ENCODE results near the gene NRP1. TPM values are rescaled to one million over a fixed set of nuclear protein-coding genes. Genes with fewer than 3 reads are reported as not detected.

The NRP1 gene
- total RNA-seq, 1 donor, result 197 TPM

DNA sequence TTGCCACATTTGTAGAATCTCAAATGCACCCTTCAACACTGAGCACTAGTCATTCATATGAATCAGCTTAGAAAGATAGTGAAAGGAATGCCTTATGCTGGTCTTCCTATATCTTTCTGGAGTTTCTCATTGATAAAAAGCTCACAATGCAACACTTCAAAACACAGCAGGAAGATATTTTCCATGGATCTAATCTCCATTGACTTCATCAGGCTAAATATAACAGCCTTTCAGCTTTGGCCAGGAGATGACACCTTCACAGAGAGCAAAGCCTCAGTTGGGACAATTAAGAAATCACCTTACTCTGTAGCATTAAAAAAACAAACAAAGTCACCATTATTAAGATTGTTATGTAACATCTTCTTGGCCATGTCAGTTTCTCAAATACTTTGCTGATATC is 6.7 kb downstream of the NRP1 start:
- peak; percentile 33 for DNase-seq (ENCODE audit: low read depth)
- no peak overlapping the region for H3K4me3 ChIP-seq (ENCODE audit: low read depth, low read length)
- TF ChIP-seq, protein P1, sequence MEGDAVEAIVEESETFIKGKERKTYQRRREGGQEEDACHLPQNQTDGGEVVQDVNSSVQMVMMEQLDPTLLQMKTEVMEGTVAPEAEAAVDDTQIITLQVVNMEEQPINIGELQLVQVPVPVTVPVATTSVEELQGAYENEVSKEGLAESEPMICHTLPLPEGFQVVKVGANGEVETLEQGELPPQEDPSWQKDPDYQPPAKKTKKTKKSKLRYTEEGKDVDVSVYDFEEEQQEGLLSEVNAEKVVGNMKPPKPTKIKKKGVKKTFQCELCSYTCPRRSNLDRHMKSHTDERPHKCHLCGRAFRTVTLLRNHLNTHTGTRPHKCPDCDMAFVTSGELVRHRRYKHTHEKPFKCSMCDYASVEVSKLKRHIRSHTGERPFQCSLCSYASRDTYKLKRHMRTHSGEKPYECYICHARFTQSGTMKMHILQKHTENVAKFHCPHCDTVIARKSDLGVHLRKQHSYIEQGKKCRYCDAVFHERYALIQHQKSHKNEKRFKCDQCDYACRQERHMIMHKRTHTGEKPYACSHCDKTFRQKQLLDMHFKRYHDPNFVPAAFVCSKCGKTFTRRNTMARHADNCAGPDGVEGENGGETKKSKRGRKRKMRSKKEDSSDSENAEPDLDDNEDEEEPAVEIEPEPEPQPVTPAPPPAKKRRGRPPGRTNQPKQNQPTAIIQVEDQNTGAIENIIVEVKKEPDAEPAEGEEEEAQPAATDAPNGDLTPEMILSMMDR (IDR thresholded peaks at IDR 0.05; ENCODE audit: insufficient read depth, low read depth, low read length), result peak; percentile 25

DNA sequence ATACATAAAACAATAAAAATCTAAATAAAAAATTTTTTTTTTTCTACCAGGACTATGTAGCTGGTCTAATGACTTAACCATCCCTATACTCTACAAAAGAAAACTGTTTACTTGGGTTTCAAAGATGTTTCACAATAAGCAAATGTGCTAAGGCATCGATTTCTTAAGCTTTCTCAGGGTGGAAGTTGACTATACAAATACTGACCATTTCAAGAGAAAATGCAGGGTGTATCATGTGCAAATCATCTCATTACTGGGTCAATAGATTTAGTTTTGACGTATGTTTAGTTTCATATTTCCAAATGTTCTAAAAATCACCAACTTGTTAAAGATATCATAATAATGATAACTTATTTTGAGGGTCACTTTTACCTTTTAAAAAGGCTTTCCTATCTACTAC is 7.5 kb downstream of the NRP1 start:
- peak; percentile 63 for DNase-seq (ENCODE audit: low read depth)
- TF ChIP-seq, protein P1 (IDR thresholded peaks at IDR 0.05; ENCODE audit: insufficient read depth, low read depth, low read length), result no peak
- H3K4me3 ChIP-seq (ENCODE audit: low read depth, low read length), result no peak overlapping the region

DNA sequence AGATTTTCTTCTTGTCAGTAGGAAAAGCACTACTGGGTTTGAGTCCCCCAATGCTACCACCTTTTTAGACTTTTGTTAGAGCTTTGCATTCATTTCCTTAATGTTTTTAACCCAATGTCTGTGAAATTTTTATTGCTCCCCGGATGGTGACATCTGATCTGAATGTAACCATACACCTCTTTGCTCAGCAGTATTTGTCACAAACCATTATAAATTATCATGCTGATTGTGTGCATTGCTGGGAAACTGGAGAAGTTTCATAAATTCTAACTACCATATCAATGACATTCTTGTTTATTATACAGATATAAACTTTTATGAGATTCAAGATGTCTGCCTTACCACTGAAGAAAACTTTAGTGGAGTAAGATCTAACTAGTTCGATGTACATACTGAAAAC is 8.5 kb downstream of the NRP1 start:
- DNase-seq (ENCODE audit: low read depth), result peak; percentile 62
- H3K4me3 ChIP-seq (ENCODE audit: low read depth, low read length), result peak overlapping the region; percentile 3
- TF ChIP-seq, protein P1 (IDR thresholded peaks at IDR 0.05; ENCODE audit: insufficient read depth, low read depth, low read length), result no peak

DNA sequence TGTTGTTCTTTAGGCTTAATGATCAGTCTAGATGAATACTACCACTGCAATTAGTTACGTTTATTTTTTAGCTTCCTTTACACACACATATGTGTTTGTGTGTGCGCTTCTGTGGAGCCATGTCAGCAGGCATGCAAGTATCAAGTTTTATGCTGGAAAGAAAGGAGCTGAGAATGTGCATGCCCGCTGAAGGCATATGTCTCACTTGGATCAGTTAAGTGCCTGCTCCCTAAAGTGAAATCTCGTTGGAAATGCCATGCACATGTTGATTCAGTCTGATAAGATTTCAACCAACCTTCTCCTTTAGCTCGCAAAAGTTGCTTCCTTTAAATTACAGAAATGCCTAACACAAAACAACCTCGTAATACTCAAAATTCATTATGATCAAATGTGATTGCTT is 10.7 kb downstream of the NRP1 start:
- no peak overlapping the region for H3K4me3 ChIP-seq (ENCODE audit: low read depth, low read length)
- DNase-seq (ENCODE audit: low read depth), result no peak
- TF ChIP-seq, protein P1 (IDR thresholded peaks at IDR 0.05; ENCODE audit: insufficient read depth, low read depth, low read length), result no peak

DNA sequence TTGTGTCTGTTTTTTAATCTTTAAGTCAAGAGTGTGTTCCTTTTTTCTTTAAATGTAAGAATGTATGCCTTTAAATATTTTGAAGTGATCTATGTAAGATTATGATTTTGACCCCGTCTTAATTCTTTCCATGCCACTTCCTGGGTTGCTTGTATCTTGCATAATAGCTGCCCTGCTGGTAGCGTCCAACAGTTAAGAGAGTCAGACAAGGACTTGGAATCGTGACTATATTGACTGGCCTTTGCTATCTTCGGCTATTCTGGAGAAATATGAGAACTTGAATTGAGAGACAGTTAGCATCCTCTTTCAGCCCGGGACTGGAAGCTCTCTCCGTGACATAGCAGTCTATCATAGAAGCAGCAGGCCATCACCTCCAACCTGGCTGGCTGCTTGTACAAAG is 13.0 kb downstream of the NRP1 start:
- no peak overlapping the region for H3K4me3 ChIP-seq (ENCODE audit: low read depth, low read length)
- TF ChIP-seq, protein P1 (IDR thresholded peaks at IDR 0.05; ENCODE audit: insufficient read depth, low read depth, low read length), result no peak
- DNase-seq (ENCODE audit: low read depth), result peak; percentile 67

DNA sequence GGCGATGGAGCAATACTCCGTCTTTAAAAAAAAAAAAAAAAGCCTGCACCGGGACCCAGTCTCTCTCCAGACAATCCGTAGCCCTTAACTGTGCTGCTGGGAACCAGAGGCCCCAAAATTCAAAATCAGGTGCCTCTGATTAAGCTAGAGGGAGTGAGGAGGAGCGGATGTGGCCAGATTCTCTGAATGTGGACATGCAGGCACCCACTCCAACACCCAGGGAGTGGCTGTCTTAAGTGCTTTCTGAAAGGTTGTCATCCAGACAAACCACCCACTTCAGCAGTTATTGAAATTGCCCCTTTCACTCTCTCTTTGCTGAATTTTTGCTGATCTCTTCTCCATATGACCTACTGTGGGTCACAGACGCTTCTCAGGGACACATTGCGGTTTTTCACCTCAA is 14.2 kb downstream of the NRP1 start:
- DNase-seq (ENCODE audit: low read depth), result no peak
- TF ChIP-seq, protein P1 (IDR thresholded peaks at IDR 0.05; ENCODE audit: insufficient read depth, low read depth, low read length), result no peak

DNA sequence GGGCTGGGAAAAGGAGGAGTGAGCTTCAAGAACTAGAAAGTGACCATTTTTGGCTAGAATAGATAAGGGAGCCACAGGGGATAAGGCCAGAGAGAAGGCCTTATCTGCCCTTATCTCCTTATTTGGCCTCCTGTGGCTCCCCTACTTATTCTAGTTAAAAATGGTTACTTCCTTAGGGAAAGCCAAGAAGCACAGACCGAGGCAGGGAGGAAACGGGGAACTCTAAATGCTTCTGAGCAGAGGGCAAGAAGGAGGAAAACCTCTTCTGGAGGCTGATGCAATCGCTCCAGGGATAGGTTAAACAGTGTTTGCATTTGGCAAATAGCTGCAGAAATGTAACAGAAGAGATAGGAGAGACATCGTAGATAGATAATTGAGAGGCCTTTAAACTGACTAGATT is 18.6 kb downstream of the NRP1 start:
- TF ChIP-seq, protein P1 (IDR thresholded peaks at IDR 0.05; ENCODE audit: insufficient read depth, low read depth, low read length), result no peak
- DNase-seq (ENCODE audit: low read depth), result peak; percentile 81
- no peak overlapping the region for H3K4me3 ChIP-seq (ENCODE audit: low read depth, low read length)

More for the DNA sequence above, 14.2 kb downstream of the NRP1 start:
- no peak overlapping the region for H3K4me3 ChIP-seq (ENCODE audit: low read depth, low read length)
